ENCODE measurements around the gene GRIK5. TPM values are rescaled to one million over a fixed set of nuclear protein-coding genes. Genes with fewer than 3 reads are reported as not detected.

The GRIK5 gene
- polyA plus RNA-seq, 1 experiment = 0.06 TPM

GRCh38 chr19:42076380-42076944 lies 6.5 kb upstream of the GRIK5 start:
- ChIA-PET POLR2A (interaction anchor here (0.6 kb wide), 1 partner anchor 204 kb away, joined by 11 read pairs; no protein-coding TSS in a partner anchor), CTCF (interaction anchor here (0.6 to 1.5 kb wide), 3 partner anchors 55 to 324 kb away, joined by 3 read pairs; no protein-coding TSS in a partner anchor)
- peak overlapping the region; percentile 89 for H3K4me3 ChIP-seq (ENCODE audit: low read depth, low read length)
- DNase-seq (ENCODE audit: low read depth) = no peak
- peaks cover 24% of the 10 kb centered on the region for H3K36me3 ChIP-seq (ENCODE audit: control insufficient read depth, insufficient read depth, low read length)
- no peaks in the 10 kb centered on the region for H3K27me3 ChIP-seq (ENCODE audit: control insufficient read depth, insufficient read depth, low read length)
- TF ChIP-seq, protein P1, sequence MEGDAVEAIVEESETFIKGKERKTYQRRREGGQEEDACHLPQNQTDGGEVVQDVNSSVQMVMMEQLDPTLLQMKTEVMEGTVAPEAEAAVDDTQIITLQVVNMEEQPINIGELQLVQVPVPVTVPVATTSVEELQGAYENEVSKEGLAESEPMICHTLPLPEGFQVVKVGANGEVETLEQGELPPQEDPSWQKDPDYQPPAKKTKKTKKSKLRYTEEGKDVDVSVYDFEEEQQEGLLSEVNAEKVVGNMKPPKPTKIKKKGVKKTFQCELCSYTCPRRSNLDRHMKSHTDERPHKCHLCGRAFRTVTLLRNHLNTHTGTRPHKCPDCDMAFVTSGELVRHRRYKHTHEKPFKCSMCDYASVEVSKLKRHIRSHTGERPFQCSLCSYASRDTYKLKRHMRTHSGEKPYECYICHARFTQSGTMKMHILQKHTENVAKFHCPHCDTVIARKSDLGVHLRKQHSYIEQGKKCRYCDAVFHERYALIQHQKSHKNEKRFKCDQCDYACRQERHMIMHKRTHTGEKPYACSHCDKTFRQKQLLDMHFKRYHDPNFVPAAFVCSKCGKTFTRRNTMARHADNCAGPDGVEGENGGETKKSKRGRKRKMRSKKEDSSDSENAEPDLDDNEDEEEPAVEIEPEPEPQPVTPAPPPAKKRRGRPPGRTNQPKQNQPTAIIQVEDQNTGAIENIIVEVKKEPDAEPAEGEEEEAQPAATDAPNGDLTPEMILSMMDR (IDR thresholded peaks at IDR 0.05; ENCODE audit: insufficient read depth, low read depth, low read length) = no peak

GRCh38 chr19:42075616-42076379 lies 5.8 kb upstream of the GRIK5 start, which contains the start of gene ZNF574:
Gene ZNF574 (plus strand): TSS chr19:42076166. CDS start chr19:42078607, 2,441 bp downstream.
- Histone ChIP-seq H3K36me3 (ENCODE audit: control insufficient read depth, insufficient read depth, low read length) (peaks cover 20% of the 10 kb centered on the region), H3K4me3 (ENCODE audit: low read depth, low read length) (peak within 1 kb of the TSS; percentile 89), H3K27me3 (ENCODE audit: control insufficient read depth, insufficient read depth, low read length) (0 out of 2 replicates have a peak, but pooled peaks cover under 1% of the 10 kb centered on the region)
- POLR2A ChIA-PET = interaction anchor here (0.6 kb wide), 1 partner anchor 204 kb away, joined by 11 read pairs; no protein-coding TSS in a partner anchor
- peak; percentile 97 for DNase-seq (ENCODE audit: low read depth)
- CTCF ChIA-PET = interaction anchor here (0.6 to 1.5 kb wide), 3 partner anchors 55 to 325 kb away, joined by 3 read pairs; no protein-coding TSS in a partner anchor
- TF ChIP-seq, protein P1 (IDR thresholded peaks at IDR 0.05; ENCODE audit: insufficient read depth, low read depth, low read length) = no peak

- Histone ChIP-seq H3K27me3 (ENCODE audit: control insufficient read depth, insufficient read depth, low read length) (peaks cover 5% of the 10 kb centered on the region), H3K4me3 (ENCODE audit: low read depth, low read length) (peak overlapping the region; percentile 58), H3K36me3 (ENCODE audit: control insufficient read depth, insufficient read depth, low read length) (peaks cover 17% of the 10 kb centered on the region)
- CTCF ChIA-PET = no interaction called here
- no peak for DNase-seq (ENCODE audit: low read depth)
- TF ChIP-seq, protein P1 (IDR thresholded peaks at IDR 0.05; ENCODE audit: insufficient read depth, low read depth, low read length) = no peak
- POLR2A ChIA-PET = no interaction called here
Measured at GRCh38 chr19:42075364-42075615, 5.3 kb upstream of the GRIK5 start.

DNA sequence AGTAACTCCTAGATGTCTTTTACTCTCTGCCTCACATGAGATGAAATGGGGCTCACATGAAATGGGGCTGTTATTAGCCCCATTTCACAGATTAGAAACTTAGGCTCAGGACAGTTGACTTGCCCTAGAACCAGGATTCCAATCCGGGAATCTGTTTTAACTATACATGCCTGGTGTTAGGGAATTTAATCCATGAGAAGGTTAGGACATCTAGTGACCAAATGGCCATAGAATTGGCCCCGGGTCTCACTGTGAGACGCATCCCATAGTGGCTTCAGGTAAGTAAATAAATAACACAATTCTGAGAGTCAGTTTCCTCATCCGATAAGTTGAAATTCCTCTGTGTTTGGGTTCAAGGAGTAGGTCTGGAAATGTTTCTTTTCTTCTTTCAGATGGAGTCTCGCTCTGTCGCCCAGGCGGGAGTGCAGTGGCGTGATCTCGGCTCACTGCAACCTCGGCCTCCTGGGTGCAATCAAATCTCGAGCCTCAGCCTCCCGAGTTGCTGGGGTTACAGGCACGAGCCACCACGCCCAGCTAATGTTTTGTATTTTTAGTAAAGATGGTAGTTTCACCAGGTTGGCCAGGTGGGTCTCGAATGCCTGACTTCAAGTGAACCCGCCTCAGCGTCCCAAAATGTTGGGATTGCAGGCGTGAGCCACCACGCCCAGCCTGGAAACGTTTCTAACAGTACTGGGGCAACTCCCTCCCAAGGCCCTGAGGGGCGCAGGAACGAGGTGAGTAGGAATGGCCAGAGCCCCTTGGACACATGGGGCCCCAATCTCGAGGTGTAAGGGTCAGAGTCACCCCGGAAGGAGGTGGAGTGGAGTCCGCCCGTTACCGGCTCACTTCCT lies 4.7 kb upstream of the GRIK5 start:
- no peak for DNase-seq (ENCODE audit: low read depth)
- TF ChIP-seq, protein P1 (IDR thresholded peaks at IDR 0.05; ENCODE audit: insufficient read depth, low read depth, low read length) = no peak
- peaks cover 7% of the 10 kb centered on the region for H3K27me3 ChIP-seq (ENCODE audit: control insufficient read depth, insufficient read depth, low read length)
- ChIA-PET CTCF (no interaction called here), POLR2A (interaction anchor here (0.6 kb wide), 1 partner anchor 102 kb away, joined by 3 read pairs; no protein-coding TSS in a partner anchor)
- peak overlapping the region; percentile 58 for H3K4me3 ChIP-seq (ENCODE audit: low read depth, low read length)
- peaks cover 12% of the 10 kb centered on the region for H3K36me3 ChIP-seq (ENCODE audit: control insufficient read depth, insufficient read depth, low read length)

GRCh38 chr19:42071247-42071646 lies 1.2 kb upstream of the GRIK5 start:
- DNase-seq (ENCODE audit: low read depth) = no peak
- Histone ChIP-seq H3K4me3 (ENCODE audit: low read depth, low read length) (no peak overlapping the region), H3K27me3 (ENCODE audit: control insufficient read depth, insufficient read depth, low read length) (peaks cover 32% of the 10 kb centered on the region), H3K36me3 (ENCODE audit: control insufficient read depth, insufficient read depth, low read length) (no peaks in the 10 kb centered on the region)
- ChIA-PET CTCF (no interaction called here), POLR2A (no interaction called here)
- TF ChIP-seq, protein P1 (IDR thresholded peaks at IDR 0.05; ENCODE audit: insufficient read depth, low read depth, low read length) = no peak

All from BJ (cell line).